Measurements from ENCODE around the gene ENC1.

DNA sequence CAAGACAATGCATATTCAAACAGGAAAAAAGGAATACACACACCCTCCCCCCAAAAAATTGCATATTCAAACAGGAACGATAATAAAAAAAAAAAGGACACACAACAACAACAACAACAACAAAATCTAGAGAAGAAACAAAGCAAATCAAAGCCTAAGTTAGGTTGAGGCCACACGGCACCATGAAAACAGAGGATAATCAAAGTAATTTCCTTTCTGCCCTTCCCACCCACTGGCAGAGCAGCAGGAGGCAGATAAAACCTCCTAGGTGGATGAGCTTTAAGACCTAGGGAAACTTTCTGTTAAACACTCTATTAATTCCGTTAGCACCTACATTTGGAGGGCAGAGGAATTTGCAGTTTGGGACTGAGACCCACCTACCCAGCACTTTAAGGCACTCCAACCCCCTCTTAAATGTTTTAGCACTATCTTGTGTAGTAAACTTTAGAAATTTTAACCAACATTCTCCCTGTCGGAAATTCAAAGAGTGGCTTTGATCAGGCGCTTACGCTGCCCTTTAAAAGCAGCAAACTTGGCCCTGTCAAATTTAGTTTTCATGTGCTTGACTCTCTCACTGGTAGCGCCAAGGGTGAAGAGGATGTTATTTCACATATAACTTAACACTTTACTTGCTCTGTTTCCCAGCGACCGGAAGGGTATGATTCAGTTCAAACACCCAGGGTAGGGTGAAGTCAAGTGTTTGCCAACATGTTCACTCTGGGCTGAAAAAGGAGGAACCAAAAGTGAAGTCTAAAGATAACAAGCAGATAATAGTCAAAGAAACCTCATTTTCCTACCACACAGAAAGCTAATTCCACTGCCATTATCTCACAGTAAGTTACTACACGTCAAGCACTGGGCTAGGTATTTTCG lies 9.2 kb downstream of the ENC1 start:
- TF ChIP-seq POLR2A (IDR thresholded peaks at IDR 0.05) (no peak), POLR2AphosphoS5 (IDR thresholded peaks at IDR 0.05; ENCODE audit: insufficient read depth in 1 of 2, low read depth in 1 of 2) (no peak)
- TF ChIP-seq, protein P1, sequence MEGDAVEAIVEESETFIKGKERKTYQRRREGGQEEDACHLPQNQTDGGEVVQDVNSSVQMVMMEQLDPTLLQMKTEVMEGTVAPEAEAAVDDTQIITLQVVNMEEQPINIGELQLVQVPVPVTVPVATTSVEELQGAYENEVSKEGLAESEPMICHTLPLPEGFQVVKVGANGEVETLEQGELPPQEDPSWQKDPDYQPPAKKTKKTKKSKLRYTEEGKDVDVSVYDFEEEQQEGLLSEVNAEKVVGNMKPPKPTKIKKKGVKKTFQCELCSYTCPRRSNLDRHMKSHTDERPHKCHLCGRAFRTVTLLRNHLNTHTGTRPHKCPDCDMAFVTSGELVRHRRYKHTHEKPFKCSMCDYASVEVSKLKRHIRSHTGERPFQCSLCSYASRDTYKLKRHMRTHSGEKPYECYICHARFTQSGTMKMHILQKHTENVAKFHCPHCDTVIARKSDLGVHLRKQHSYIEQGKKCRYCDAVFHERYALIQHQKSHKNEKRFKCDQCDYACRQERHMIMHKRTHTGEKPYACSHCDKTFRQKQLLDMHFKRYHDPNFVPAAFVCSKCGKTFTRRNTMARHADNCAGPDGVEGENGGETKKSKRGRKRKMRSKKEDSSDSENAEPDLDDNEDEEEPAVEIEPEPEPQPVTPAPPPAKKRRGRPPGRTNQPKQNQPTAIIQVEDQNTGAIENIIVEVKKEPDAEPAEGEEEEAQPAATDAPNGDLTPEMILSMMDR (IDR thresholded peaks at IDR 0.05): no peak
